Smooth muscle cell (in vitro differentiated cells): Measurements from ENCODE around the gene ACTA2. TPM values are rescaled to one million over a fixed set of nuclear protein-coding genes. Genes with fewer than 3 reads are reported as not detected.
A peak's percentile ranks its signal among the peaks of the same experiment; 100 is the strongest.

ENCODE experiments used
- DNase-seq: peaks from one replicate; lab custom pipeline; 2025; ENCODE audit not compliant: unreplicated experiment; lab: John Stamatoyannopoulos, UW
- H2AFZ ChIP-seq: fragments of 200-600 bp; sonication (generic); 2 replicates; pipeline ENCODE4 v1.6.0; 2016; ENCODE audit warnings: antibody characterized with exemption, low read depth, mild to moderate bottlenecking
- H3F3A ChIP-seq: fragments of 200-600 bp; sonication (generic); 2 replicates; pipeline ENCODE4 v1.6.0; 2017; ENCODE audit warnings: antibody characterized with exemption, low read depth
- H3K27ac ChIP-seq: fragments of 200-600 bp; sonication (generic); 2 replicates; pipeline ENCODE4 v1.5.1; 2016; ENCODE audit warnings: low read depth, mild to moderate bottlenecking
- H3K27me3 ChIP-seq: fragments of 200-600 bp; sonication (generic); 2 replicates; pipeline ENCODE4 v1.6.1; 2016; ENCODE audit warnings: low read depth, mild to moderate bottlenecking
- H3K36me3 ChIP-seq: fragments of 200-600 bp; sonication (generic); 2 replicates; pipeline ENCODE4 v1.5.1; 2016; ENCODE audit warnings: low read depth
- H3K4me1 ChIP-seq: fragments of 200-600 bp; sonication (generic); 2 replicates; pipeline ENCODE4 v1.5.1; 2016; ENCODE audit warnings: low read depth
- H3K4me2 ChIP-seq: fragments of 200-600 bp; sonication (generic); 2 replicates; pipeline ENCODE4 v1.6.0; 2016; ENCODE audit warnings: mild to moderate bottlenecking
- H3K4me3 ChIP-seq: fragments of 200-600 bp; sonication (generic); 2 replicates; pipeline ENCODE4 v1.5.1; 2016; ENCODE audit warnings: mild to moderate bottlenecking
- H3K79me2 ChIP-seq: fragments of 200-600 bp; sonication (generic); 2 replicates; pipeline ENCODE4 v1.6.0; 2016; ENCODE audit warnings: low read depth, mild to moderate bottlenecking
- H3K9ac ChIP-seq: fragments of 200-600 bp; sonication (generic); 2 replicates; pipeline ENCODE4 v1.6.0; 2016; ENCODE audit warnings: low read depth
- H3K9me3 ChIP-seq: fragments of 200-600 bp; sonication (generic); replicated peaks from 2 replicates; pipeline ENCODE4 v1.5.1; 2016; ENCODE audit warnings: low read depth
- H4K20me1 ChIP-seq: fragments of 200-600 bp; sonication (generic); 2 replicates; pipeline ENCODE4 v1.6.0; 2016; ENCODE audit warnings: low read depth
- WGBS: methylation state at CpG from one replicate; pipeline ENCODE4 v1.1.7; 2016; ENCODE audit warnings: low lambda C conversion rate; 5-methylcytosine and 5-hydroxymethylcytosine counted together
- polyA plus RNA-seq: library from polyadenylated mRNA; unstranded; fragments of >200 nt; fragmentation: Nextera tagmentation; extraction: Ambion mirVana; gene quantifications from 2 replicates; pipeline ENCODE4 v1.2.1, GENCODE V29; 2016
- total RNA-seq: library from RNA; depleted of rRNA; stranded (reverse); fragments of >200 nt; gene quantifications from 2 replicates; pipeline ENCODE4 v1.2.3, GENCODE V29; 2014
- TF ChIP-seq, protein P1 (sequence below): fragments of 200-600 bp; sonication (generic); IDR thresholded peaks from 2 replicates; pipeline ENCODE4 v1.5.1; 2017; ENCODE audit warnings: borderline replicate concordance, mild to moderate bottlenecking, antibody characterized with exemption; ENCODE audit not compliant: insufficient read depth, poor library complexity, severe bottlenecking

Gene ACTA2
- total and polyA plus RNA-seq, 2 experiments from 2014 or later: 2,305 to 4,814 TPM

DNA sequence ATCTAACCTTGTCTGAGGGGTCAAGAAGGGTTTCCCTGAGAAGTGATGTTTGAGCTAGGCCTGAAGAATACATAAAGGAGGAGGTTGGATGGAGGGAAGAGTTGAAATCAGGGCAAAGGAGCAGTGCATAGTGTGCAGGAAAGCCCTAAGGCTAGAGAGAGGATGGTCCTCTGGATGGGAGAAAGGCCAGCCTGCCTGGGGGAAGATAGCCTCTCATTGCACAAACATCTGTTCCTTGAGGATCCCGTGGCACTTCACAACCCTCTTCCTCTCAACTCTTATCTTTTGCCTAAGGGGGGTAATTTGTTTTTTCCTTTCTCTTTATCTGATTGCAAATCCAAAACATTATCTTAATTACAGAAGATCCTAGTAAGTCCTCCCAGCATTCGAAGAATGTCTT lies 36.8 kb downstream of the ACTA2 start:
- Histone ChIP-seq H3F3A (no peaks in the 10 kb centered on the region), H3K27ac (no peak overlapping the region), H3K9me3 (no peaks in the 10 kb centered on the region), H3K4me3 (no peak overlapping the region), H4K20me1 (no peaks in the 10 kb centered on the region), H3K4me1 (no peaks in the 10 kb centered on the region), H3K79me2 (no peaks in the 10 kb centered on the region), H3K9ac (no peak overlapping the region), H2AFZ (no peak overlapping the region), H3K27me3 (peaks cover 6% of the 10 kb centered on the region), H3K4me2 (no peak overlapping the region), H3K36me3 (no peaks in the 10 kb centered on the region)
- no peak for DNase-seq
- WGBS: 5% methylated on average over 2 of the region's 2 CpGs
- TF ChIP-seq, protein P1, sequence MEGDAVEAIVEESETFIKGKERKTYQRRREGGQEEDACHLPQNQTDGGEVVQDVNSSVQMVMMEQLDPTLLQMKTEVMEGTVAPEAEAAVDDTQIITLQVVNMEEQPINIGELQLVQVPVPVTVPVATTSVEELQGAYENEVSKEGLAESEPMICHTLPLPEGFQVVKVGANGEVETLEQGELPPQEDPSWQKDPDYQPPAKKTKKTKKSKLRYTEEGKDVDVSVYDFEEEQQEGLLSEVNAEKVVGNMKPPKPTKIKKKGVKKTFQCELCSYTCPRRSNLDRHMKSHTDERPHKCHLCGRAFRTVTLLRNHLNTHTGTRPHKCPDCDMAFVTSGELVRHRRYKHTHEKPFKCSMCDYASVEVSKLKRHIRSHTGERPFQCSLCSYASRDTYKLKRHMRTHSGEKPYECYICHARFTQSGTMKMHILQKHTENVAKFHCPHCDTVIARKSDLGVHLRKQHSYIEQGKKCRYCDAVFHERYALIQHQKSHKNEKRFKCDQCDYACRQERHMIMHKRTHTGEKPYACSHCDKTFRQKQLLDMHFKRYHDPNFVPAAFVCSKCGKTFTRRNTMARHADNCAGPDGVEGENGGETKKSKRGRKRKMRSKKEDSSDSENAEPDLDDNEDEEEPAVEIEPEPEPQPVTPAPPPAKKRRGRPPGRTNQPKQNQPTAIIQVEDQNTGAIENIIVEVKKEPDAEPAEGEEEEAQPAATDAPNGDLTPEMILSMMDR: no peak

DNA sequence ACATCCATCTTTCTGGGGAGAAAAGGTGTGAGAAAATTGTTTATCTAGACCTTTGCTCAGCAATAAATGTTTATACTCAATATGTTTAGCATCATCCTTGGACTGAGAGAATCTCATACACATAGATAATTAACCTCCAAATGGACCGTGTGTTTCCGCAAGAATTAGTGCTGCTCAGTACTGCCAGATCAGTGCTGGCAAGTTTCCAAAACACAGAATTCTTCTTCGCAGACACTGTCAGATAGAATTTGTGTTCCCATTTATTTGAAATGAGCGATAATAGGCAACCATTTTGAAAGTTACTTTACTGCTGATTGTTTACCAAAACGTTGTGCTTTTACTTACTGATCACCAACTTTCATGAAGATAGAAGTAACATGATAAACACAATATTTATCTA lies 38.8 kb downstream of the ACTA2 start:
- no peak overlapping the region for H3K4me2 ChIP-seq
- H3K9me3 ChIP-seq: no peaks in the 10 kb centered on the region
- H3K9ac ChIP-seq: no peak overlapping the region
- peaks cover 5% of the 10 kb centered on the region for H3K27me3 ChIP-seq
- no peaks in the 10 kb centered on the region for H3F3A ChIP-seq
- no peaks in the 10 kb centered on the region for H3K79me2 ChIP-seq
- H2AFZ ChIP-seq: no peak overlapping the region
- WGBS: 64% methylated on average over 5 of the region's 5 CpGs
- H3K4me3 ChIP-seq: no peak overlapping the region
- H4K20me1 ChIP-seq: no peaks in the 10 kb centered on the region
- H3K4me1 ChIP-seq: no peaks in the 10 kb centered on the region
- TF ChIP-seq, protein P1: no peak
- DNase-seq: no peak
- H3K27ac ChIP-seq: no peak overlapping the region
- no peaks in the 10 kb centered on the region for H3K36me3 ChIP-seq

DNA sequence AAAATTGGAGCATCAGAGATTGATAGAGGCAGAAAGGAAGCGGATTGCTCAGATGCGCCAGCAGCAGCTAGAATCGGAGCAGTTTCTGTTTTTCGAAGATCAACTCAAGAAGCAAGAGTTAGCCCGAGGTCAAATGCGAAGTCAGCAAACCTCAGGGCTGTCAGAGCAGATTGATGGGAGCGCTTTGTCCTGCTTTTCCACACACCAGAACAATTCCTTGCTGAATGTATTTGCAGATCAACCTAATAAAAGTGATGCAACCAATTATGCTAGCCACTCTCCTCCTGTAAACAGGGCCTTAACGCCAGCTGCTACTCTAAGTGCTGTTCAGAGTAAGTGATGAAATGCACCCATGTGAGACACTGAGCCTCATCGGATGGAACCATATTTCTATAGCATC lies 39.4 kb downstream of the ACTA2 start:
- Histone ChIP-seq H3K4me3 (no peak overlapping the region), H4K20me1 (no peaks in the 10 kb centered on the region), H3K4me2 (peak overlapping the region; percentile 21), H3K9ac (no peak overlapping the region), H3F3A (no peaks in the 10 kb centered on the region), H3K9me3 (no peaks in the 10 kb centered on the region), H3K27ac (no peak overlapping the region), H2AFZ (no peak overlapping the region), H3K36me3 (no peaks in the 10 kb centered on the region), H3K4me1 (no peaks in the 10 kb centered on the region), H3K79me2 (no peaks in the 10 kb centered on the region), H3K27me3 (peaks cover 9% of the 10 kb centered on the region)
- no peak for DNase-seq
- TF ChIP-seq, protein P1: no peak
- 59% methylated on average over 9 of the region's 9 CpGs for WGBS

DNA sequence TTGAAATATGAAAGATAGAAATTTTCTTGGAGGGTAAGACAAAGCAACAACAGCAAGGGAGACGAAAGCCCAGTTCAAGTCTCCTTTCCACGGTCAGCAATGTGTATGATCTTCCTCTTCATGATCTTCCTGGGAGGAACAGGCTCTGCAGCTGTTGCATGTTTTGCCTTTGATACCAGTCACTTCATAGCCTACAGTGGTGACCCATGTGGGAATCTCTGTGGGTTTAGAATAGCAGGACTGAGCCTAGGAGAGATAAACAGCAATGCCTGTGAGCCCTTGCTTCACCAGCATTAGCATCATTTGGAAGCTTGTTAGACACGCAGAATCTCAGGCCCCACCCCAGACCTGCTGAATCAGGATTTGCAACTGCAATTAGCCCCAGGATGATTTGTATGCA lies 40.7 kb downstream of the ACTA2 start:
- H3K9me3 ChIP-seq: no peaks in the 10 kb centered on the region
- H3K36me3 ChIP-seq: no peaks in the 10 kb centered on the region
- no peak overlapping the region for H2AFZ ChIP-seq
- no peak overlapping the region for H3K4me3 ChIP-seq
- no peak overlapping the region for H3K4me2 ChIP-seq
- H3F3A ChIP-seq: no peaks in the 10 kb centered on the region
- WGBS: 80% methylated on average over 3 of the region's 3 CpGs
- DNase-seq: no peak
- peaks cover 9% of the 10 kb centered on the region for H3K27me3 ChIP-seq
- no peak overlapping the region for H3K27ac ChIP-seq
- H3K4me1 ChIP-seq: no peaks in the 10 kb centered on the region
- no peaks in the 10 kb centered on the region for H3K79me2 ChIP-seq
- no peak overlapping the region for H3K9ac ChIP-seq
- no peaks in the 10 kb centered on the region for H4K20me1 ChIP-seq
- TF ChIP-seq, protein P1: no peak
